GM12878 (cell line): ENCODE data around the gene NFIL3. TPM values are rescaled to one million over a fixed set of nuclear protein-coding genes. Genes with fewer than 3 reads are reported as not detected.

ENCODE experiments used
- ATAC-seq: fragments of 200-7000 bp; cut with Tn5 transposase; 3 replicates; pipeline ENCODE4 v1.9.1; 2020; ENCODE audit warnings: mild to moderate bottlenecking, moderate library complexity
- BruUV-seq: library from RNA; stranded (reverse); fragments of 400-500 nt; replicated peaks from 2 replicates; lab custom pipeline; 2021; lab: Mats Ljungman, UMichigan
- CTCF ChIA-PET: fragments of 300-600 bp; sonication (Branson Sonifier 250); formaldehyde crosslinking; extraction: SDS; loops from one replicate; lab custom pipeline; 2021; ENCODE audit warnings: inconsistent platforms; lab: Yijun Ruan, JAX
- POLR2A ChIA-PET: fragments of 350-600 bp; formaldehyde crosslinking; extraction: SDS; loops from one replicate; lab custom pipeline; 2021; ENCODE audit warnings: inconsistent platforms; lab: Charles Lee
- RAD21 ChIA-PET: fragments of 300-600 bp; sonication (Branson Sonifier 250); formaldehyde crosslinking; loops from one replicate; lab custom pipeline; 2023; ENCODE audit warnings: antibody characterized with exemption; ENCODE audit not compliant: unreplicated experiment; lab: Charles Lee
- SMC1A ChIA-PET: fragments of 300-600 bp; sonication (Branson Sonifier 250); formaldehyde crosslinking; loops from one replicate; lab custom pipeline; 2023; ENCODE audit not compliant: unreplicated experiment, uncharacterized antibody; lab: Charles Lee
- DNase-seq: peaks from one replicate; pipeline ENCODE4 v3.0.0-alpha.2; 2011; ENCODE audit warnings: low read depth, low spot score
- FAIRE-seq: peaks from 3 replicates; lab custom pipeline; 2011; peaks lifted over from hg19 to GRCh38; lab: Jason Lieb, UNC
- H2AFZ ChIP-seq: 2 replicates; pipeline ENCODE4 v1.6.0; 2011; ENCODE audit warnings: low read depth, low read length, control low read depth; ENCODE audit not compliant: control insufficient read depth
- H3K27ac ChIP-seq: 2 replicates; pipeline ENCODE4 v1.5.1; 2011; ENCODE audit warnings: control low read depth; ENCODE audit not compliant: control insufficient read depth, insufficient read depth
- H3K27me3 ChIP-seq, 2 experiments: replicated peaks in 1 of 2; 2 replicates each; pipeline versions ENCODE4 v1.6.0 to v1.6.1; 2011; ENCODE audit warnings: low read length in 1 of 2; ENCODE audit not compliant: control insufficient read depth in 2 of 2, insufficient read depth in 2 of 2
- H3K36me3 ChIP-seq, 2 experiments: 2 replicates each; pipeline ENCODE4 v1.5.1; 2011; ENCODE audit warnings: low read length in 1 of 2; ENCODE audit not compliant: control insufficient read depth in 2 of 2, insufficient read depth in 2 of 2
- H3K4me1 ChIP-seq: 2 replicates; pipeline ENCODE4 v1.6.1; 2011; ENCODE audit warnings: mild to moderate bottlenecking, low read length, moderate library complexity, mixed read lengths; ENCODE audit not compliant: control insufficient read depth, insufficient read depth
- H3K4me2 ChIP-seq: 2 replicates; pipeline ENCODE4 v1.6.0; 2011; ENCODE audit warnings: control low read depth; ENCODE audit not compliant: control insufficient read depth, insufficient read depth
- H3K4me3 ChIP-seq: fragments of 200-600 bp; sonication (generic); 2 replicates; pipeline ENCODE4 v1.5.1; 2016
- H3K79me2 ChIP-seq: 2 replicates; pipeline ENCODE4 v1.6.0; 2011; ENCODE audit warnings: low read length; ENCODE audit not compliant: control insufficient read depth, insufficient read depth
- H3K9ac ChIP-seq: 2 replicates; pipeline ENCODE4 v1.8.0; 2011; ENCODE audit warnings: low read length, control low read depth, mixed read lengths; ENCODE audit not compliant: control insufficient read depth, insufficient read depth
- H3K9me3 ChIP-seq: replicated peaks from 3 replicates; pipeline ENCODE4 v1.5.1; 2011; ENCODE audit warnings: mild to moderate bottlenecking, low read length; ENCODE audit not compliant: control insufficient read depth, insufficient read depth
- H4K20me1 ChIP-seq: 2 replicates; pipeline ENCODE4 v1.6.0; 2011; ENCODE audit not compliant: control insufficient read depth, insufficient read depth
- LARP7 ChIP-seq: fragments of 450-650 bp; IDR thresholded peaks from 2 replicates; pipeline ENCODE4 v1.6.1; 2017; ENCODE audit warnings: mild to moderate bottlenecking
- NR2F1 ChIP-seq: fragments of 450-650 bp; conservative IDR thresholded peaks from 2 replicates; pipeline ENCODE4 v1.6.1; 2017; ENCODE audit warnings: mild to moderate bottlenecking
- SUZ12 ChIP-seq: fragments of 200-600 bp; sonication (generic); IDR thresholded peaks from one replicate; pipeline ENCODE4 v1.6.1; 2018; ENCODE audit warnings: antibody characterized with exemption, mild to moderate bottlenecking; ENCODE audit not compliant: unreplicated experiment
- WGBS: methylation state at CpG from one replicate; pipeline ENCODE4 v1.1.6; 2016; ENCODE audit warnings: low lambda C conversion rate; ENCODE audit not compliant: insufficient replicate concordance, insufficient coverage; ENCODE audit errors: missing lambda C conversion rate; 5-methylcytosine and 5-hydroxymethylcytosine counted together
- in situ Hi-C: fragments of 300-500 bp; cut with MboI; formaldehyde crosslinking; loops from 9 replicates; pipeline ENCODE4 v1.14.3; 2018; ENCODE audit warnings: mixed read lengths
- intact Hi-C: fragments of 100-400 bp; cut with micrococcal nuclease; formaldehyde crosslinking; loops from one replicate; pipeline ENCODE4 v1.14.2; 2022; ENCODE audit not compliant: unreplicated experiment
- polyA plus RNA-seq, 11 experiments: library from polyadenylated mRNA; depleted of rRNA in 4 of 11; unstranded in 6 of 11; stranded (reverse) in 5 of 11; fragments of >200 nt; fragmentation: Nextera tagmentation in 4 of 11; fragmentation: Illumina TruSeq in 1 of 11; extraction: Ambion mirVana in 4 of 11; extraction: Trizol in 1 of 11; gene quantifications; 1 replicate in 1 of 11; 2 replicates in 10 of 11; pipeline versions ENCODE4 v1.2.1 to v1.2.3, GENCODE V29; 2011 to 2016; ENCODE audit warnings: inconsistent platforms in 2 of 11, missing spikeins in 2 of 11, low read depth in 1 of 11
- total RNA-seq, 4 experiments: library from RNA; depleted of rRNA in 3 of 4; stranded (reverse); fragments of >200 nt in 3 of 4; fragmentation: Illumina TruSeq in 1 of 4; extraction: Trizol in 1 of 4; gene quantifications; 2 replicates each; pipeline versions ENCODE4 v1.2.1 to v1.2.3, GENCODE V29; 2013 to 2021

NFIL3 gene
- total and polyA plus RNA-seq, 10 of the 15 experiments (the other 5 are each of a cell fraction or from before 2014, with no cell fraction given), result 0.18 to 1.0 (median 0.36) TPM; not detected in 3

GRCh38 chr9:91443321-91443993 lies 19.8 kb upstream of the NFIL3 start:
- FAIRE-seq, result no peak
- Histone ChIP-seq H3K4me1 (no peaks in the 10 kb centered on the region), H4K20me1 (no peaks in the 10 kb centered on the region), H3K27ac (no peak overlapping the region)
- CTCF ChIA-PET, result interaction anchor here (0.9 kb wide), 1 partner anchor 528 kb away, joined by 3 read pairs; no protein-coding TSS in a partner anchor
- POLR2A ChIA-PET, result no interaction called here
- TF ChIP-seq LARP7 (no peak), SUZ12 (no peak)
- TF ChIP-seq, all 136 proteins: peak for 0
- ChIA-PET RAD21 (no interaction called here), SMC1A (interaction anchor here (1.1 kb wide), 1 partner anchor 11 kb away, joined by 3 read pairs; no protein-coding TSS in a partner anchor)
- DNase-seq (no peak), ATAC-seq (no peak)
- intact Hi-C loops (no loop called here), in situ Hi-C loops (no loop called here)
- Histone ChIP-seq H3K9me3 (no peaks in the 10 kb centered on the region; the same call in 2 of the 3 replicates), H3K4me3 (no peak overlapping the region), H3K79me2 (no peaks in the 10 kb centered on the region), H3K27me3 (no peaks in the 10 kb centered on the region), H3K9ac (no peak overlapping the region), H3K4me2 (no peak overlapping the region), H3K36me3 (no peaks in the 10 kb centered on the region), H2AFZ (no peak overlapping the region)
- no TSS peak for BruUV-seq
- WGBS, result 31% methylated on average over 8 of the region's 8 CpGs

- intact Hi-C loops, result no loop called here
- H2AFZ ChIP-seq, result no peak overlapping the region
- RAD21 ChIA-PET, result no interaction called here
- FAIRE-seq, result no peak
- SMC1A ChIA-PET, result no interaction called here
- no peaks in the 10 kb centered on the region for H3K79me2 ChIP-seq
- in situ Hi-C loops, result no loop called here
- no peaks in the 10 kb centered on the region for H4K20me1 ChIP-seq
- no peak overlapping the region for H3K4me3 ChIP-seq
- H3K4me2 ChIP-seq, result no peak overlapping the region
- TF ChIP-seq NR2F1, result no peak
- TF ChIP-seq, all 136 proteins: peak for 0
- H3K9ac ChIP-seq, result no peak overlapping the region
- BruUV-seq, result no TSS peak
- no peaks in the 10 kb centered on the region for H3K36me3 ChIP-seq
- 77% methylated on average over 13 of the region's 13 CpGs for WGBS
- ChIA-PET CTCF (no interaction called here), POLR2A (no interaction called here)
- no peak for ATAC-seq
- DNase-seq, result no peak
- H3K4me1 ChIP-seq, result no peaks in the 10 kb centered on the region
- H3K9me3 ChIP-seq, result no peaks in the 10 kb centered on the region
- H3K27me3 ChIP-seq, result no peaks in the 10 kb centered on the region
- H3K27ac ChIP-seq, result no peak overlapping the region
These were observed 13.2 kb upstream of the NFIL3 start for GRCh38 chr9:91436841-91437240.
